Measurements from ENCODE around the gene STX1A.
"Not testable (repeated sequence)": the region's sequence is repeated elsewhere in the genome, so short reads cannot be mapped to it uniquely, and the experiment has no call there.

The STX1A gene

GRCh38 chr7:73727952-73728351 lies 8.5 kb upstream of the STX1A start:
- no peak for TF ChIP-seq CTCF (IDR thresholded peaks at IDR 0.05; ENCODE audit: low read depth, low read length, missing control alignments)

GRCh38 chr7:73726083-73726466 lies 6.6 kb upstream of the STX1A start:
- DNase-seq (ENCODE audit: low read depth), result no peak
- in situ Hi-C loops (cut with HindIII; ENCODE audit: low sequenced_read_pairs), result no loop called here
- no peak for TF ChIP-seq CTCF (IDR thresholded peaks at IDR 0.05; ENCODE audit: low read depth, low read length, missing control alignments)
- H3K4me3 ChIP-seq (ENCODE audit: low read depth, low read length), result no peak overlapping the region

More at GRCh38 chr7:73727952-73728351, 8.5 kb upstream of the STX1A start:
- in situ Hi-C loops (cut with HindIII; ENCODE audit: low sequenced_read_pairs), result no loop called here
- no peak for DNase-seq (ENCODE audit: low read depth)
- no peak overlapping the region for H3K4me3 ChIP-seq (ENCODE audit: low read depth, low read length)

GRCh38 chr7:73723813-73724212 lies 4.3 kb upstream of the STX1A start:
- no peak for TF ChIP-seq CTCF (IDR thresholded peaks at IDR 0.05; ENCODE audit: low read depth, low read length, missing control alignments)
- no peak overlapping the region for H3K4me3 ChIP-seq (ENCODE audit: low read depth, low read length)
- no peak for DNase-seq (ENCODE audit: low read depth)
- in situ Hi-C loops (cut with HindIII; ENCODE audit: low sequenced_read_pairs), result no loop called here

GRCh38 chr7:73722785-73723184 lies 3.3 kb upstream of the STX1A start:
- no peak for TF ChIP-seq CTCF (IDR thresholded peaks at IDR 0.05; ENCODE audit: low read depth, low read length, missing control alignments)
- in situ Hi-C loops (cut with HindIII; ENCODE audit: low sequenced_read_pairs), result no loop called here
- no peak for DNase-seq (ENCODE audit: low read depth)
- H3K4me3 ChIP-seq (ENCODE audit: low read depth, low read length), result no peak overlapping the region

GRCh38 chr7:73722182-73722581 lies 2.7 kb upstream of the STX1A start:
- in situ Hi-C loops (cut with HindIII; ENCODE audit: low sequenced_read_pairs); DNase-seq (ENCODE audit: low read depth); H3K4me3 ChIP-seq (ENCODE audit: low read depth, low read length): not testable (repeated sequence)

GRCh38 chr7:73721377-73721817 lies 1.9 kb upstream of the STX1A start:
- in situ Hi-C loops (cut with HindIII; ENCODE audit: low sequenced_read_pairs), result no loop called here
- TF ChIP-seq CTCF (IDR thresholded peaks at IDR 0.05; ENCODE audit: low read depth, low read length, missing control alignments), result no peak
- DNase-seq (ENCODE audit: low read depth), result no peak
- no peak overlapping the region for H3K4me3 ChIP-seq (ENCODE audit: low read depth, low read length)

- H3K4me3 ChIP-seq (ENCODE audit: low read depth, low read length); in situ Hi-C loops (cut with HindIII; ENCODE audit: low sequenced_read_pairs); DNase-seq (ENCODE audit: low read depth): not testable (repeated sequence)
Observed at GRCh38 chr7:73720443-73720842, 974 bp upstream of the STX1A start.

GRCh38 chr7:73719806-73720169 lies 319 bp upstream of the STX1A start:
- no peak for DNase-seq (ENCODE audit: low read depth)
- in situ Hi-C loops (cut with HindIII; ENCODE audit: low sequenced_read_pairs), result no loop called here
- TF ChIP-seq CTCF (IDR thresholded peaks at IDR 0.05; ENCODE audit: low read depth, low read length, missing control alignments), result no peak
- H3K4me3 ChIP-seq (ENCODE audit: low read depth, low read length), result peak overlapping the region; percentile 38
